HG03135 (cell line): ENCODE measurements around the gene PLA2G6.
"Not testable (repeated sequence)": the region's sequence is repeated elsewhere in the genome, so short reads cannot be mapped to it uniquely, and the experiment has no call there.

Experiments
- ATAC-seq: cut with Tn5 transposase; IDR thresholded peaks from one replicate; pipeline ENCODE4 v1.9.1; 2021; ENCODE audit warnings: mild to moderate bottlenecking, moderate library complexity; ENCODE audit not compliant: unreplicated experiment

PLA2G6 gene

GRCh38 chr22:38191731-38192474, 10.3 kb upstream of the PLA2G6 start:
- no peak for ATAC-seq

GRCh38 chr22:38191055-38191454, 9.4 kb upstream of the PLA2G6 start:
- ATAC-seq, result no peak

- ATAC-seq, result no peak
Observed at GRCh38 chr22:38190581-38190980, 9.0 kb upstream of the PLA2G6 start.

GRCh38 chr22:38189104-38189503, 7.5 kb upstream of the PLA2G6 start:
- no peak for ATAC-seq

- no peak for ATAC-seq
Observed at GRCh38 chr22:38187413-38188212, 6.0 kb upstream of the PLA2G6 start.

GRCh38 chr22:38186429-38186828, 4.8 kb upstream of the PLA2G6 start:
- no peak for ATAC-seq

- ATAC-seq, result no peak
Observed at GRCh38 chr22:38184788-38185187, 3.2 kb upstream of the PLA2G6 start.

GRCh38 chr22:38180841-38181452, 683 bp downstream of the PLA2G6 start:
- ATAC-seq, result peak; percentile 32

- ATAC-seq, result not testable (repeated sequence)
Observed at GRCh38 chr22:38178605-38178937, 3.1 kb downstream of the PLA2G6 start.

GRCh38 chr22:38177926-38178604, 3.6 kb downstream of the PLA2G6 start:
- ATAC-seq, result no peak

- ATAC-seq, result not testable (repeated sequence)
Observed at GRCh38 chr22:38177571-38177925, 4.1 kb downstream of the PLA2G6 start.

- no peak for ATAC-seq
Observed at GRCh38 chr22:38177044-38177443, 4.6 kb downstream of the PLA2G6 start.

- no peak for ATAC-seq
Observed at GRCh38 chr22:38176170-38176741, 5.4 kb downstream of the PLA2G6 start.

GRCh38 chr22:38175206-38176118, 6.2 kb downstream of the PLA2G6 start:
- no peak for ATAC-seq

GRCh38 chr22:38174626-38175025, 7.0 kb downstream of the PLA2G6 start:
- ATAC-seq, result no peak

GRCh38 chr22:38173641-38173906, 8.1 kb downstream of the PLA2G6 start:
- ATAC-seq, result no peak

GRCh38 chr22:38172832-38173640, 8.6 kb downstream of the PLA2G6 start:
- no peak for ATAC-seq

GRCh38 chr22:38171927-38172831, 9.5 kb downstream of the PLA2G6 start:
- no peak for ATAC-seq
